Smooth muscle cell (in vitro differentiated cells): ENCODE measurements around the gene DPYSL3. TPM values are rescaled to one million over a fixed set of nuclear protein-coding genes. Genes with fewer than 3 reads are reported as not detected.
A peak's percentile ranks its signal among the peaks of the same experiment; 100 is the strongest.

ENCODE experiments used
- DNase-seq: peaks from one replicate; lab custom pipeline; 2025; ENCODE audit not compliant: unreplicated experiment; lab: John Stamatoyannopoulos, UW
- H2AFZ ChIP-seq: fragments of 200-600 bp; sonication (generic); 2 replicates; pipeline ENCODE4 v1.6.0; 2016; ENCODE audit warnings: antibody characterized with exemption, low read depth, mild to moderate bottlenecking
- H3F3A ChIP-seq: fragments of 200-600 bp; sonication (generic); 2 replicates; pipeline ENCODE4 v1.6.0; 2017; ENCODE audit warnings: antibody characterized with exemption, low read depth
- H3K27ac ChIP-seq: fragments of 200-600 bp; sonication (generic); 2 replicates; pipeline ENCODE4 v1.5.1; 2016; ENCODE audit warnings: low read depth, mild to moderate bottlenecking
- H3K27me3 ChIP-seq: fragments of 200-600 bp; sonication (generic); 2 replicates; pipeline ENCODE4 v1.6.1; 2016; ENCODE audit warnings: low read depth, mild to moderate bottlenecking
- H3K36me3 ChIP-seq: fragments of 200-600 bp; sonication (generic); 2 replicates; pipeline ENCODE4 v1.5.1; 2016; ENCODE audit warnings: low read depth
- H3K4me1 ChIP-seq: fragments of 200-600 bp; sonication (generic); 2 replicates; pipeline ENCODE4 v1.5.1; 2016; ENCODE audit warnings: low read depth
- H3K4me2 ChIP-seq: fragments of 200-600 bp; sonication (generic); 2 replicates; pipeline ENCODE4 v1.6.0; 2016; ENCODE audit warnings: mild to moderate bottlenecking
- H3K4me3 ChIP-seq: fragments of 200-600 bp; sonication (generic); 2 replicates; pipeline ENCODE4 v1.5.1; 2016; ENCODE audit warnings: mild to moderate bottlenecking
- H3K79me2 ChIP-seq: fragments of 200-600 bp; sonication (generic); 2 replicates; pipeline ENCODE4 v1.6.0; 2016; ENCODE audit warnings: low read depth, mild to moderate bottlenecking
- H3K9ac ChIP-seq: fragments of 200-600 bp; sonication (generic); 2 replicates; pipeline ENCODE4 v1.6.0; 2016; ENCODE audit warnings: low read depth
- H3K9me3 ChIP-seq: fragments of 200-600 bp; sonication (generic); replicated peaks from 2 replicates; pipeline ENCODE4 v1.5.1; 2016; ENCODE audit warnings: low read depth
- H4K20me1 ChIP-seq: fragments of 200-600 bp; sonication (generic); 2 replicates; pipeline ENCODE4 v1.6.0; 2016; ENCODE audit warnings: low read depth
- CTCF ChIP-seq: fragments of 200-600 bp; sonication (generic); IDR thresholded peaks from 2 replicates; pipeline ENCODE4 v1.5.1; 2017; ENCODE audit warnings: borderline replicate concordance, mild to moderate bottlenecking, antibody characterized with exemption; ENCODE audit not compliant: insufficient read depth, poor library complexity, severe bottlenecking
- WGBS: methylation state at CpG from one replicate; pipeline ENCODE4 v1.1.7; 2016; ENCODE audit warnings: low lambda C conversion rate; 5-methylcytosine and 5-hydroxymethylcytosine counted together
- polyA plus RNA-seq: library from polyadenylated mRNA; unstranded; fragments of >200 nt; fragmentation: Nextera tagmentation; extraction: Ambion mirVana; gene quantifications from 2 replicates; pipeline ENCODE4 v1.2.1, GENCODE V29; 2016
- total RNA-seq: library from RNA; depleted of rRNA; stranded (reverse); fragments of >200 nt; gene quantifications from 2 replicates; pipeline ENCODE4 v1.2.3, GENCODE V29; 2014

DPYSL3 gene
- total and polyA plus RNA-seq, 2 experiments from 2014 or later, result 65.5 to 124 TPM

GRCh38 chr5:147382776-147383175, 127.1 kb downstream of the DPYSL3 start:
- Histone ChIP-seq H3K27me3 (no peaks in the 10 kb centered on the region), H3K4me2 (peak overlapping the region; percentile 84), H3K4me3 (peak overlapping the region; percentile 51), H3K36me3 (no peaks in the 10 kb centered on the region), H3K9ac (no peak overlapping the region), H3K4me1 (peaks cover 29% of the 10 kb centered on the region), H3F3A (no peaks in the 10 kb centered on the region), H3K27ac (peak overlapping the region; percentile 38), H3K79me2 (peaks cover 3% of the 10 kb centered on the region), H4K20me1 (no peaks in the 10 kb centered on the region), H2AFZ (peak overlapping the region; percentile 96), H3K9me3 (no peaks in the 10 kb centered on the region)
- DNase-seq, result no peak
- no peak for TF ChIP-seq CTCF
- 32% methylated on average over 4 of the region's 4 CpGs for WGBS

GRCh38 chr5:147381555-147381954, 128.3 kb downstream of the DPYSL3 start:
- Histone ChIP-seq H2AFZ (no peak overlapping the region), H3K36me3 (no peaks in the 10 kb centered on the region), H3K9ac (no peak overlapping the region), H3K4me2 (no peak overlapping the region), H3K4me1 (peaks cover 27% of the 10 kb centered on the region), H3K4me3 (no peak overlapping the region), H4K20me1 (no peaks in the 10 kb centered on the region), H3F3A (no peaks in the 10 kb centered on the region), H3K79me2 (peaks cover 3% of the 10 kb centered on the region), H3K27ac (no peak overlapping the region), H3K9me3 (no peaks in the 10 kb centered on the region), H3K27me3 (no peaks in the 10 kb centered on the region)
- DNase-seq, result no peak
- no peak for TF ChIP-seq CTCF
- 94% methylated on average over 3 of the region's 3 CpGs for WGBS

- no peak overlapping the region for H3K4me2 ChIP-seq
- no peak for DNase-seq
- H3K9ac ChIP-seq, result no peak overlapping the region
- H2AFZ ChIP-seq, result no peak overlapping the region
- H3K27ac ChIP-seq, result no peak overlapping the region
- TF ChIP-seq CTCF, result no peak
- no peak overlapping the region for H3K4me3 ChIP-seq
- 81% methylated on average over 1 of the region's 1 CpG for WGBS
- peaks cover 4% of the 10 kb centered on the region for H3K4me1 ChIP-seq
- no peaks in the 10 kb centered on the region for H3K9me3 ChIP-seq
- H3K79me2 ChIP-seq, result no peaks in the 10 kb centered on the region
- no peaks in the 10 kb centered on the region for H4K20me1 ChIP-seq
- H3K27me3 ChIP-seq, result no peaks in the 10 kb centered on the region
- H3F3A ChIP-seq, result no peaks in the 10 kb centered on the region
- H3K36me3 ChIP-seq, result no peaks in the 10 kb centered on the region
These were observed 132.2 kb downstream of the DPYSL3 start for GRCh38 chr5:147377682-147378081.

GRCh38 chr5:147375151-147375550, 134.7 kb downstream of the DPYSL3 start:
- H3K36me3 ChIP-seq, result no peaks in the 10 kb centered on the region
- H3K79me2 ChIP-seq, result no peaks in the 10 kb centered on the region
- H4K20me1 ChIP-seq, result no peaks in the 10 kb centered on the region
- 94% methylated on average over 5 of the region's 5 CpGs for WGBS
- H3K9ac ChIP-seq, result no peak overlapping the region
- H3K4me3 ChIP-seq, result no peak overlapping the region
- no peaks in the 10 kb centered on the region for H3K4me1 ChIP-seq
- no peaks in the 10 kb centered on the region for H3K27me3 ChIP-seq
- no peaks in the 10 kb centered on the region for H3F3A ChIP-seq
- no peak overlapping the region for H3K4me2 ChIP-seq
- H3K9me3 ChIP-seq, result no peaks in the 10 kb centered on the region
- H2AFZ ChIP-seq, result no peak overlapping the region
- DNase-seq, result no peak
- no peak for TF ChIP-seq CTCF
- no peak overlapping the region for H3K27ac ChIP-seq
